Astrocyte (in vitro differentiated cells and primary cell): ENCODE results near the gene INKA1. TPM values are rescaled to one million over a fixed set of nuclear protein-coding genes. Genes with fewer than 3 reads are reported as not detected.

Source experiments
- DNase-seq: peaks from one replicate; pipeline ENCODE4 v3.0.0-alpha.2; 2010; ENCODE audit warnings: low read depth
- FAIRE-seq: peaks from 2 replicates; lab custom pipeline; 2011; peaks lifted over from hg19 to GRCh38; lab: Jason Lieb, UNC
- H2AFZ ChIP-seq: 2 replicates; pipeline ENCODE4 v1.6.0; 2012; ENCODE audit warnings: low read depth, low read length, inconsistent platforms
- H3K27ac ChIP-seq: 2 replicates; pipeline ENCODE4 v1.5.1; 2011; ENCODE audit warnings: low read depth, low read length, inconsistent platforms
- H3K27me3 ChIP-seq: 2 replicates; pipeline ENCODE4 v1.6.0; 2011; ENCODE audit warnings: low read length, inconsistent platforms; ENCODE audit not compliant: insufficient read depth
- H3K36me3 ChIP-seq: 2 replicates; pipeline ENCODE4 v1.5.1; 2011; ENCODE audit warnings: low read length, inconsistent platforms; ENCODE audit not compliant: insufficient read depth
- H3K4me1 ChIP-seq: 2 replicates; pipeline ENCODE4 v1.5.1; 2011; ENCODE audit warnings: low read length, inconsistent platforms; ENCODE audit not compliant: insufficient read depth
- H3K4me2 ChIP-seq: 2 replicates; pipeline ENCODE4 v1.6.0; 2012; ENCODE audit warnings: low read length, inconsistent platforms
- H3K4me3 ChIP-seq: 2 replicates; pipeline ENCODE4 v1.5.1; 2011; ENCODE audit warnings: low read depth, mild to moderate bottlenecking, low read length, inconsistent platforms; ENCODE audit not compliant: insufficient read depth
- H3K79me2 ChIP-seq: 2 replicates; pipeline ENCODE4 v1.6.0; 2012; ENCODE audit warnings: mild to moderate bottlenecking, low read length, inconsistent platforms; ENCODE audit not compliant: insufficient read depth
- H3K9ac ChIP-seq: 2 replicates; pipeline ENCODE4 v1.6.0; 2012; ENCODE audit warnings: mild to moderate bottlenecking, low read length, inconsistent platforms
- H3K9me3 ChIP-seq: 2 replicates; pipeline ENCODE4 v1.5.1; 2012; ENCODE audit warnings: low read depth, mild to moderate bottlenecking, low read length, inconsistent platforms; ENCODE audit not compliant: insufficient read depth
- H4K20me1 ChIP-seq: 2 replicates; pipeline ENCODE4 v1.6.0; 2012; ENCODE audit warnings: low read length, inconsistent platforms; ENCODE audit not compliant: insufficient read depth
- H3K27ac Mint-ChIP-seq: one replicate; pipeline ENCODE4 v1.8.0; 2021; ENCODE audit warnings: mild to moderate bottlenecking, mixed read lengths; ENCODE audit not compliant: unreplicated experiment
- H3K27me3 Mint-ChIP-seq: one replicate; pipeline ENCODE4 v1.8.0; 2021; ENCODE audit warnings: low read depth, mixed read lengths; ENCODE audit not compliant: unreplicated experiment
- H3K36me3 Mint-ChIP-seq: one replicate; pipeline ENCODE4 v1.8.0; 2021; ENCODE audit warnings: low read depth, mixed read lengths; ENCODE audit not compliant: unreplicated experiment
- H3K4me1 Mint-ChIP-seq: one replicate; pipeline ENCODE4 v1.8.0; 2021; ENCODE audit warnings: low read depth, mixed read lengths; ENCODE audit not compliant: unreplicated experiment
- H3K4me3 Mint-ChIP-seq: one replicate; pipeline ENCODE4 v1.8.0; 2021; ENCODE audit warnings: mild to moderate bottlenecking, moderate library complexity, mixed read lengths; ENCODE audit not compliant: unreplicated experiment
- H3K9me3 Mint-ChIP-seq: one replicate; pipeline ENCODE4 v1.8.0; 2021; ENCODE audit warnings: mild to moderate bottlenecking, mixed read lengths; ENCODE audit not compliant: unreplicated experiment
- CTCF ChIP-seq: IDR thresholded peaks from 2 replicates; pipeline ENCODE4 v1.5.1; 2011; ENCODE audit warnings: low read depth, mild to moderate bottlenecking, inconsistent platforms, low read length, moderate library complexity; ENCODE audit not compliant: insufficient read depth
- EZH2 ChIP-seq: IDR thresholded peaks from 2 replicates; pipeline ENCODE4 v1.6.1; 2012; ENCODE audit warnings: mild to moderate bottlenecking, low read length, inconsistent platforms; ENCODE audit not compliant: insufficient read depth
- total RNA-seq: library from RNA; stranded (reverse); gene quantifications from 2 replicates; pipeline ENCODE4 v1.2.1, GENCODE V29; 2021

The INKA1 gene
- total RNA-seq, 1 donor from 2014 or later = 2.7 TPM

DNA sequence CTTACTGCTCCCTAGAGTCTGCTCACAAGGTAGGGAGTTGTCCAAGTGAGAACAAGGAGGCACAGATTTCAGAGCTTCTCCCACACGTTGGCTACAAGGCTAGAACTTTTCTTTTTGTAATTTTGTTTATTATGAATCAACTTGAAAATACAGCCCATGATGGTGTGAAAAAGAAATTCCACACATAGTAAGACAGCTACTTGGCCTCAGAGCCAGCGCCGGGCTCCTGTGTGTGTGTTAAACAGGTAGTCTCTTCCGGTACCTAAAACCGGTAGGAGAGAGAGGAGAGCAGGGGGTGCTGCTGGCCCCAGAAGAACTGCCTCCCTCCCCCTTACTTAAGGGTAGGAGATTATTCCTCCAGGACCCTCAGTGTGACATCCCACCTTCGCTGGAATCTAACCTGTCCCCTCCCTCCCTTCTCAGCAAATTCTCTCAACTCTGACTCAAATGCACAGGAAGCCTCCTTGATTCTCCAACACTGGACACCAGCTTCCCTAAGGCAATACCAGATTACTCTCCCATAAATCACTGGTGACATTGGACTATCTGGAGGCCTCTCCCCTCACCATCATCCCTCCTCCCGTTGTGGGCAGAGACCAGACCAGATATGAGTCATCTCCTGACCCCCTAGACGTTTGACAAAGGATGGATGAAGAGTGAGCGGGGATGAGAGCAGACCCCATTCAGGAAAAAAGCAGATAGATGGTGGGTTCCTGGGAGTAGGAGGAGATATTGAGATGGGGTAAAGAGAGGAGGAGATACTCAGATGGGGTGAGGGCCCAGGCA is 12.2 kb upstream of the INKA1 start:
- Histone ChIP-seq H3K79me2 (peaks cover 5% of the 10 kb centered on the region), H2AFZ (no peak overlapping the region), H3K36me3 (no peaks in the 10 kb centered on the region), H3K4me1 (peaks cover 10% of the 10 kb centered on the region), H4K20me1 (no peaks in the 10 kb centered on the region), H3K27me3 (no peaks in the 10 kb centered on the region), H3K27ac (no peak overlapping the region), H3K9ac (no peak overlapping the region), H3K9me3 (no peaks in the 10 kb centered on the region), H3K4me2 (no peak overlapping the region), H3K4me3 (no peak overlapping the region)
- Mint-ChIP-seq H3K9me3 (peaks cover 2% of the 10 kb centered on the region), H3K4me1 (peaks cover 8% of the 10 kb centered on the region), H3K4me3 (no peak overlapping the region), H3K27me3 (peaks cover 5% of the 10 kb centered on the region), H3K27ac (no peak overlapping the region), H3K36me3 (peaks cover 3% of the 10 kb centered on the region)
- no peak for DNase-seq
- no peak for FAIRE-seq
- TF ChIP-seq CTCF = no peak
- TF ChIP-seq EZH2 = no peak

DNA sequence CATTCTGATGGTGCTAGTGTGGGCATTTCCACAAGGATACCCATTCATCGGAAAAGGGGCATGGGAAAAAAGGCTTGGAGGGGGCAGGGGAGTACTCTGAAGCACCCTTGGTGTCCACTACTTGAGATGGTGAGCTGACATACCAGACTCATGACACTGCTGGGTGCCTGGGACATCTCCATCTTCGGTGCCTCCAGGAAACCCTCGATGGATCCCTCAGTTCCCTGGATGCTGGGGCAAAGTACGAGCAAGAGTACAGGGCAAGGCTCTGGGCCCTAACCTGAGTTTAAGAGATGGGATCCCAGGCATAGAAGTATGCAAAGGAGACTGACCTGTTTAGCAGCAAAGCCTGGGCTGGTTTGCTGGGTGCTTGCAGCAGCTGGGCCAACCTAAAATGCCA is 11.5 kb upstream of the INKA1 start:
- Histone ChIP-seq H3K27me3 (no peaks in the 10 kb centered on the region), H3K79me2 (no peaks in the 10 kb centered on the region), H4K20me1 (no peaks in the 10 kb centered on the region), H3K4me2 (no peak overlapping the region), H3K4me3 (no peak overlapping the region), H2AFZ (no peak overlapping the region), H3K9ac (no peak overlapping the region), H3K9me3 (no peaks in the 10 kb centered on the region), H3K4me1 (peaks cover 10% of the 10 kb centered on the region), H3K36me3 (no peaks in the 10 kb centered on the region), H3K27ac (no peak overlapping the region)
- DNase-seq (no peak), FAIRE-seq (no peak)
- Mint-ChIP-seq H3K9me3 (peaks cover 2% of the 10 kb centered on the region), H3K4me1 (peaks cover 8% of the 10 kb centered on the region), H3K36me3 (peaks cover 3% of the 10 kb centered on the region), H3K4me3 (no peak overlapping the region), H3K27ac (no peak overlapping the region), H3K27me3 (peaks cover 6% of the 10 kb centered on the region)
- no peak for TF ChIP-seq EZH2
- no peak for TF ChIP-seq CTCF
